Activated CD4-positive, alpha-beta T cell treated with anti-CD3 and anti-CD28 coated beads for 24 hours (primary cell): ENCODE results near the gene SLC9A3.

Source experiments
- DNase-seq, 2 donors: peaks; one replicate each; pipeline ENCODE4 v3.0.0-alpha.2; 2020; ENCODE audit warnings: low read depth in 2 of 2

The SLC9A3 gene

GRCh38 chr5:526456-527088, 2.3 kb upstream of the SLC9A3 start:
- DNase-seq, result no peak

DNA sequence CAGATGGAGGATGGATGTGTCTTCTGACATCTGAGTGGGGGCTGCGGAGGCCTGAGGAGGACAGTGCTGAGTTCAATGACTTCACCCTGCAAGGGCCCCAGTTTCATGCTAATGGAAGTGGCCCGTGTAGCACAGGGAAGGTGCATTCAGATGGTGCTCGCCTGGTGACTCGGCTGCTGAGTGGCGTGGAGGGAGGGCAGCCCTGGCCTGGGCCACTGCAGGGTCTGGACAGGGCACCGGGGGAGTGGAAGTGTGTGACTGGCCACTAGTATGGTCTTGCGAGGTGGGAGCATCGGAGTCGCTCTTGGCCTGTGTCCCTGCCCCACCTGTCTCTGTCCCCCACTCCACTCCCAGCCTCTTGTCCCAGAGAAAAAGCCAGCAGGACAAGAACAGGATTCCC, 1.7 kb upstream of the SLC9A3 start:
- DNase-seq, result no peak

DNA sequence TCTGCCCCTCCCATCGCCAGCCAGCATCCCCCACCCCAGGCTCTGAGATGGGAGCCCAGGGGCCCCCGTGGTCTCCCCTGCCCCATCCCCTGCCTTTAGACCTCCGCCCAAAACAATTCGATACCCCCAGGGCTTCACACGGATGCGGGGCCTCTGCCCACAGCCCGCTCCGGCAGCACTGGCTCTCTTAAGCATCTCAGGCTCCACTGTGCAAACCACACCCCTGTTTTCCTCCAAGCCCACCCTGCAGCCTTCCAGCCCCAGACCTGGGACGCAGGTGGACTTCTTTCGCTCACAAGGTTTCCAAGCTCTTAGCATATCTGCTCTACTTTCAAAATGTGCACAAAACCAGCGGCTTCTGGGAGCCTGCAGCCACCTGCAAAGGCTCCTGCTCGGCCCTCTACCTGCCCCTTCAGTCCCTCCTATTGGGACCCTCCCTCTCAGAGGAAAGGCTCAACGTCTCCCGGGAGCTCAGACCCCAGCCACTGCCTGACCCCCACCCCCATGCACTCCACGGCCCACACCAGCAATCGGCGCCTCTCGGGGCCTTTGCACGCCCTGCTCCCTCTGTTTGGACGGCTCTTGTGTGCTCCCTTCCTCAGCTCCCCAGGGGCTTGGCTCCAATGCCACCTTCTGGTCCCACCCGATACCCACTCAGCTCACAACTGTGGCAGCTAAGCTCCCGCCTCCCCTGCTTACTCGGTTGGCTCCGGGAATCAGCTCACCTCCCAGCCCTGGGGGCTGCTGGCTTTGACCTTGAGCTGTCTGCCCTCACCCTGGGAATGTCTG, 918 bp upstream of the SLC9A3 start:
- no peak for DNase-seq

GRCh38 chr5:523441-524222, 617 bp downstream of the SLC9A3 start:
- DNase-seq, result no peak

DNA sequence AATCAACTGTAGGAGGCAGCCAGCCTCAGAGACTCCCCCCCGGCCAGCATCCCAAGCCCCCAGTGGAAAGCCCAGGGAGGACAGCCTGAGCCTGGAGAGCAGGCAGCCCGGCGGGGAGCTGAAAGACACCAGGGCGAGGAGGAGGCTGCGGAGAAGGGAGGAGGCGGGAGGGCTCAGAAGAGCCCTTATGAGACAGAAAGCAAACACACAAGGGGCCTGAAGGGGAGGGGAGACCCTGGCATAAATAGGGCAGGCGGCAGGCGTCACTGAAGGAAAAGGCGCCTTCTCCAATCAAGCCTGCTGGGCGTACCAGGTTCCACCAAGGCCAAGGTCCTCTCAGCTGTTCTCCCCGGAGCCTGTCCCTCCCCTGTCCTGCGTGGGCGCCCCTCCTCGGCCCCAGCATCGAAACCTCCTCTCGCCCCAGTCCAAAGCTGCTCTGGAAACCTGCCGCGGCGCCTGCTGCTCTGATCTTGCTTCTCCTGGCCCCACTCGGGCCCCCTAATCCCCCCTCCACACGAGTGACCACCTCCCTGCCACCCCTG, 1.3 kb downstream of the SLC9A3 start:
- DNase-seq, result no peak

GRCh38 chr5:522116-522515, 2.1 kb downstream of the SLC9A3 start:
- DNase-seq, result no peak

- DNase-seq, result no peak
These were observed 2.6 kb downstream of the SLC9A3 start for GRCh38 chr5:521680-522079.

GRCh38 chr5:520850-521226, 3.4 kb downstream of the SLC9A3 start:
- no peak for DNase-seq

GRCh38 chr5:520196-520849, 3.9 kb downstream of the SLC9A3 start:
- DNase-seq, result no peak

DNA sequence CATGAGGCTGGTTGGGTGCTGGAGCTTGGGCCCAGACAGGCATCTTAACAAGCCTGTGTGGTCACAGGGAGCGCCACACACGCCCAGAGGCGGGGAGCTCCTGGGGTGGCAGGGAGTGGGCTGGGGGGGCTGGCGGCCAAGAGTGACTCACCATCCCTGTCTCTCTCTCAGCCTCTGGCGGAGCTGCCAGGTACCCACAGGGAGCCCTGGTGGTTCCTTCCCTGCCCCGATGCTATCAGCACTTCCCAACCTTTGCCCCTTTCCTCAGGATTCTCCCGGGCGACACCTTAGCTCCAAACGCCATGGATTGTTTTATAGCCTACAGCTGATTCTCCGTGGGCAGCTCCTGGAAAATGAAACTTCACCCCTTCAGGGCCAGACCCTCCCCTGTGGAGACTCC, 5.5 kb downstream of the SLC9A3 start:
- DNase-seq, result no peak

DNA sequence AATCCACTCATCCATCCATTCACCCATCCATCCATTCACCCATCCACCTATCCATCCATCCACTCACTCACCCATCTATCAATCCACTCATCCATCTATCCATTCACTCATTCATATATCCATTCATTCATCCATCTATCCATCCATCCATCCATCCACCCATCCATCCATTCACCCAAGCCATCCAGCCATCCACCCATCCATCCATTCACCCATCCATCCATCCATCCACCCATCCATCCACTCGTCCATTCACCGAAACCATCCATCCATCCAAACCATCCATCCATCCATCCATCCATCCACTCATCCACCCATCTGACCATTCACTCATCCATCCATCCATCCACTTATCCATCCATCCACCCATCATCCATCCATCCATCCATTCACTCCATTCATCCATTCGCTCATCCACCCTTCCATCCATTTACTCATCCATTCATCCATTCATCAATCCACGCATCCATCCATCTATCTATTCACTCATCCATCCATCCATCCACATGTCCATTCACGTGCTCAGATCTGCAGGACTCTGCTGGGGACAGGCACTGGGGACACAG, 6.6 kb downstream of the SLC9A3 start:
- no peak for DNase-seq

DNA sequence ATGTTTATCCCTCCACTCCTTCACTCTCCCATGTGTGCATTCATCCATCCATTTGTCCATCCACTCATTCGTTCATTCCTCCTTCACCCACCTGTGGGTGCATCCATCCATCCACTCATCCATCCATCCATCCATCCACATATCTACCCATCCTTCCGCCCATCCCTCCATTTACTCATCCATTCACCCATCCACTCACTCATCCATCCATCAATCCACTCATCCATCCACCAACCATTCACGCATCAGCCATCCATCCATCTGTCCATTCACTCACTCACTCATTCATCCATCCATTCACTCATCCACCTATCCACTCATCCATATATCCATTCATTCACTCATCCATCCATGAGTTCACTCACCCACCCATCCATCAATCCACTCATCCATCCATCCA, 7.3 kb downstream of the SLC9A3 start:
- DNase-seq, result no peak

DNA sequence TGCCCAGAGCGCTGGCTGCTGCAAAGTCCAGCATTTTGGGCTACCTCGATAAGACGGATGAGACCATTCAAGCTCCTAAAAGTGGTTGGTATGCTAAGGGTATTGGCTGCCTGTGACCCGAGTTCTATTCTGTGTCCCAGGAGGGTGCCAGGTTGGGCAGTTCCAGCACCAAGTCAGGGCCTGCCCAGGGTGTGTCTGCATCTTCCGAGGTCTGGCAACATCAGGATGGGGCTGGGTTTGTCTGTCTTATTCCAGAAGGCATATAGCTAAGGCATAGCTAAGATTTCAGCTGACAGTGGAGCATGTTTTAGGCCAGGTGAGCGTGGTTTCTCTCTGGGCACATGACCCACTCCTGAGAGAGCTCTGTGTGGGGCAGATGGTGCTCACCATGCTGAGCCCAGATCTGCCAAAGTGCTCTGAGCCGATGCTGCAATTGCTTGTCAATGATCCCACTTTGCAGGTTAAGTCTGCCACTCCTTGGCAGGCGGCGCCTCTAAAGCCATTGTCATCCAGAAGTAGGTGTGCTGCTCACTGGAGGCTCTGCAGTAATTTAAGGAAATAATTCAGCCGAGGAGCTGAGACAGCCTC, 7.8 kb downstream of the SLC9A3 start:
- DNase-seq, result no peak

- DNase-seq, result no peak
These were observed 8.9 kb downstream of the SLC9A3 start for GRCh38 chr5:515273-515836.

- no peak for DNase-seq
These were observed 9.6 kb downstream of the SLC9A3 start for GRCh38 chr5:514673-515072.

DNA sequence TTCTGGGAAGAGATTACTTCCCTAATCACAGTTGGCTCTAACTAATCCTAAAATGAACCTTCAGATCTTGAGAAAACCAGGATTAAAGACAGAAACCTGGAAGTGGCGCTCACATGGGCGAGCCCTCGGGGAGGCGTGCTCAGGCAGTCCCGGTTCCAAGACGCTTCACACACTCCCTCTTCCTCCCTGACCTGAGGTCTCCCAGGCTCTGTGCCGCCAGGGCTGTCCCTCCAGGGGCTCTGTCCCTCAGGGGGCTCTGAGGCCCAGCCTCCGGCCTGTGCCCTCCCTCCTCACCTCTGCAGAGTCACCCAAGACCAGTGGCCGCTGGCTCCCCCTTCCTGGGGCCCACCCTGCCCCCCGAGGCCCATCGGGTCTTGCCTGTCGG, 10.2 kb downstream of the SLC9A3 start:
- DNase-seq, result no peak

- no peak for DNase-seq
These were observed 10.8 kb downstream of the SLC9A3 start for GRCh38 chr5:513216-514100.

GRCh38 chr5:511476-511875, 12.8 kb downstream of the SLC9A3 start:
- no peak for DNase-seq

- DNase-seq, result no peak
These were observed 13.7 kb downstream of the SLC9A3 start for GRCh38 chr5:510521-510920.

GRCh38 chr5:509611-510185, 14.6 kb downstream of the SLC9A3 start:
- DNase-seq, result no peak
